K562 (cell line): ENCODE results near the gene TAF4. TPM values are rescaled to one million over a fixed set of nuclear protein-coding genes. Genes with fewer than 3 reads are reported as not detected.

ENCODE experiments used
- ATAC-seq: fragments of 200-7000 bp; cut with Tn5 transposase; 3 replicates; pipeline ENCODE4 v1.9.1; 2020; ENCODE audit warnings: moderate library complexity
- BruUV-seq: library from RNA; stranded (reverse); fragments of 400-500 nt; replicated peaks from 2 replicates; lab custom pipeline; 2021; lab: Mats Ljungman, UMichigan
- CTCF ChIA-PET: fragments of 300-600 bp; formaldehyde crosslinking; extraction: SDS; loops from one replicate; lab custom pipeline; 2021; ENCODE audit warnings: low intra/inter-chr PET ratio; lab: Yijun Ruan, JAX
- POLR2A ChIA-PET: fragments of 300-600, 350-650 bp; sonication (Branson Sonifier 250); formaldehyde crosslinking; extraction: SDS; loops from one replicate; lab custom pipeline; 2021; ENCODE audit warnings: antibody characterized with exemption, inconsistent platforms; lab: Yijun Ruan, JAX
- DNase-seq, 4 experiments: peaks; one replicate each; pipeline versions ENCODE4 v3.0.0 to v3.0.0-alpha.2; 2011 to 2018; ENCODE audit warnings: low spot score in 3 of 4, mixed read lengths in 3 of 4; ENCODE audit errors: extremely low read depth in 1 of 4
- FAIRE-seq: peaks from 2 replicates; lab custom pipeline; 2011; peaks lifted over from hg19 to GRCh38; lab: Jason Lieb, UNC
- H2AFZ ChIP-seq: 2 replicates; pipeline ENCODE4 v1.6.0; 2011; ENCODE audit warnings: low read depth, low read length, control low read depth, inconsistent platforms
- H3K27ac ChIP-seq: fragments of 200-600 bp; 3 replicates; pipeline ENCODE4 v1.8.0; 2011; ENCODE audit warnings: low read depth, mild to moderate bottlenecking, control low read depth, inconsistent platforms, low read length, moderate library complexity, mixed read lengths; ENCODE audit errors: extremely low read depth
- H3K27me3 ChIP-seq, 2 experiments: fragments of 300-600 bp in 1 of 2; 2 replicates in 1 of 2; 3 replicates in 1 of 2; pipeline versions ENCODE4 v1.6.0 to v1.8.0; 2011; ENCODE audit warnings: inconsistent platforms in 2 of 2, low read length in 2 of 2, mild to moderate bottlenecking in 1 of 2, mixed read lengths in 1 of 2, moderate library complexity in 1 of 2; ENCODE audit not compliant: control insufficient read depth in 2 of 2, insufficient read depth in 2 of 2
- H3K36me3 ChIP-seq: fragments of 300-600 bp; 3 replicates; pipeline ENCODE4 v1.8.0; 2011; ENCODE audit warnings: mild to moderate bottlenecking, low read length, inconsistent platforms; ENCODE audit not compliant: control insufficient read depth, insufficient read depth
- H3K4me1 ChIP-seq, 2 experiments: fragments of 200-600 bp in 1 of 2; replicated peaks in 1 of 2; 2 replicates in 1 of 2; 3 replicates in 1 of 2; pipeline versions ENCODE4 v1.5.1 to v1.8.0; 2011; ENCODE audit warnings: inconsistent platforms in 2 of 2, low read length in 2 of 2, mild to moderate bottlenecking in 1 of 2, mixed read lengths in 1 of 2, moderate library complexity in 1 of 2; ENCODE audit not compliant: control insufficient read depth in 2 of 2, insufficient read depth in 2 of 2
- H3K4me2 ChIP-seq: 2 replicates; pipeline ENCODE4 v1.6.1; 2011; ENCODE audit warnings: low read length, control low read depth, inconsistent platforms, mixed read lengths; ENCODE audit not compliant: insufficient read depth
- H3K4me3 ChIP-seq: fragments of 200-600 bp; sonication (generic), shearing (Covaris generic); 2 replicates; pipeline ENCODE4 v1.5.1; 2016; ENCODE audit warnings: control low read depth, inconsistent platforms
- H3K79me2 ChIP-seq: fragments of 200-600 bp; 3 replicates; pipeline ENCODE4 v1.8.0; 2011; ENCODE audit warnings: low read length, inconsistent platforms; ENCODE audit not compliant: control insufficient read depth, insufficient read depth
- H3K9ac ChIP-seq, 2 experiments: 2 replicates each; pipeline versions ENCODE4 v1.6.0 to v1.6.1; 2011; ENCODE audit warnings: low read depth in 2 of 2, low read length in 2 of 2, control low read depth in 1 of 2, inconsistent platforms in 1 of 2, mild to moderate bottlenecking in 1 of 2, mixed read lengths in 1 of 2; ENCODE audit not compliant: insufficient read depth in 1 of 2
- H3K9me1 ChIP-seq: one replicate; pipeline ENCODE4 v1.6.0; 2011; ENCODE audit warnings: inconsistent platforms, mild to moderate bottlenecking, low read length, moderate library complexity; ENCODE audit not compliant: control insufficient read depth, insufficient read depth
- H3K9me3 ChIP-seq: replicated peaks from 2 replicates; pipeline ENCODE4 v1.5.1; 2011; ENCODE audit warnings: low read depth, low read length, inconsistent platforms; ENCODE audit not compliant: control insufficient read depth, insufficient read depth
- H4K20me1 ChIP-seq: replicated peaks from 2 replicates; pipeline ENCODE4 v1.6.1; 2011; ENCODE audit warnings: low read length, inconsistent platforms, mixed read lengths; ENCODE audit not compliant: control insufficient read depth, insufficient read depth
- CEBPB ChIP-seq: fragments of 450-650 bp; IDR thresholded peaks from 2 replicates; pipeline ENCODE4 v1.6.1; 2016; ENCODE audit warnings: missing genetic modification characterization, missing compliant biosample characterization
- ERF ChIP-seq: fragments of 450-650 bp; formaldehyde crosslinking; IDR thresholded peaks from 2 replicates; pipeline ENCODE4 v1.4.0; 2020; ENCODE audit warnings: mild to moderate bottlenecking, mixed read lengths
- FOXA1 ChIP-seq: fragments of 450-650 bp; IDR thresholded peaks from 2 replicates; pipeline ENCODE4 v1.6.1; 2016; ENCODE audit warnings: mild to moderate bottlenecking, borderline replicate concordance
- HDAC3 ChIP-seq: fragments of 450-650 bp; IDR thresholded peaks from 2 replicates; pipeline ENCODE4 v1.6.1; 2018; ENCODE audit warnings: borderline replicate concordance, mild to moderate bottlenecking, moderate library complexity; ENCODE audit not compliant: partially characterized antibody
- NBN ChIP-seq: fragments of 450-650 bp; IDR thresholded peaks from 2 replicates; pipeline ENCODE4 v1.6.1; 2016; ENCODE audit warnings: low read depth, mild to moderate bottlenecking
- NFE2L1 ChIP-seq: fragments of 450-650 bp; IDR thresholded peaks from 2 replicates; pipeline ENCODE4 v1.6.1; 2016; ENCODE audit warnings: missing genetic modification characterization, low read depth, mild to moderate bottlenecking, missing compliant biosample characterization, moderate library complexity, borderline replicate concordance
- PURB ChIP-seq: sonication (generic); formaldehyde crosslinking; IDR thresholded peaks from 2 replicates; pipeline ENCODE4 v1.9.0; 2021; ENCODE audit warnings: low read depth, mild to moderate bottlenecking, missing genetic modification reagents
- RBM25 ChIP-seq: fragments of 200-400 bp; formaldehyde crosslinking; IDR thresholded peaks from 2 replicates; pipeline ENCODE4 v1.6.1; 2018; ENCODE audit warnings: low read length, low read depth, moderate library complexity; ENCODE audit not compliant: severe bottlenecking
- RFX1 ChIP-seq: fragments of 450-650 bp; IDR thresholded peaks from 2 replicates; pipeline ENCODE4 v1.6.1; 2016; ENCODE audit warnings: mild to moderate bottlenecking, moderate library complexity
- SAFB2 ChIP-seq: fragments of 200-400 bp; formaldehyde crosslinking; IDR thresholded peaks from 2 replicates; pipeline ENCODE4 v1.6.1; 2018; ENCODE audit warnings: borderline replicate concordance, low read length, low read depth, moderate library complexity; ENCODE audit not compliant: severe bottlenecking
- SETDB1 ChIP-seq: IDR thresholded peaks from one replicate; pipeline ENCODE4 v1.6.1; 2012; ENCODE audit warnings: low read length, control low read depth, inconsistent platforms
- SMARCE1 ChIP-seq: fragments of 450-650 bp; IDR thresholded peaks from 2 replicates; pipeline ENCODE4 v1.7.1; 2016; ENCODE audit warnings: mild to moderate bottlenecking
- SNRNP70 ChIP-seq: fragments of 200-400 bp; formaldehyde crosslinking; optimal IDR thresholded peaks from 2 replicates; pipeline ENCODE3; 2017; ENCODE audit warnings: low read depth, low read length
- SRSF9 ChIP-seq: fragments of 200-400 bp; formaldehyde crosslinking; IDR thresholded peaks from 2 replicates; pipeline ENCODE4 v1.6.1; 2017; ENCODE audit warnings: low read depth, low read length, borderline replicate concordance
- ZBED1 ChIP-seq: IDR thresholded peaks from 2 replicates; pipeline ENCODE4 v1.6.1; 2014
- ZC3H8 ChIP-seq: fragments of 450-650 bp; IDR thresholded peaks from 2 replicates; pipeline ENCODE4 v1.6.1; 2017
- ZMIZ1 ChIP-seq, 2 experiments: fragments of 150-350 bp in 1 of 2; IDR thresholded peaks; 2 replicates each; pipeline ENCODE4 v1.6.1; 2012 to 2016; ENCODE audit warnings: low read depth in 2 of 2, low read length in 2 of 2, mild to moderate bottlenecking in 1 of 2, moderate library complexity in 1 of 2
- whole genome bisulfite sequencing: fragments of 100-300 bp; shearing (Covaris generic); methylation state at CpG from one replicate; pipeline ENCODE4 v1.1.6; 2016; ENCODE audit warnings: low coverage, mixed read lengths; ENCODE audit not compliant: insufficient coverage; ENCODE audit errors: missing lambda C conversion rate; 5-methylcytosine and 5-hydroxymethylcytosine counted together
- in situ Hi-C: fragments of 300-500 bp; cut with MboI; formaldehyde crosslinking; loops from 4 replicates; pipeline ENCODE4 v1.15.0; 2018; ENCODE audit warnings: inconsistent platforms, mixed read lengths
- intact Hi-C: fragments of 100-400 bp; cut with micrococcal nuclease; formaldehyde crosslinking; loops from 2 replicates; pipeline ENCODE4 v1.14.2; 2022
- polyA plus RNA-seq, 8 experiments: library from polyadenylated mRNA; depleted of rRNA in 4 of 8; stranded (reverse) in 5 of 8; unstranded in 3 of 8; fragments of >200 nt; fragmentation: Nextera tagmentation in 2 of 8; fragmentation: Illumina TruSeq in 1 of 8; extraction: Ambion mirVana in 2 of 8; extraction: Trizol in 1 of 8; gene quantifications; 2 replicates each; pipeline versions ENCODE4 v1.2.1 to v1.2.3, GENCODE V29; 2011 to 2014; ENCODE audit warnings: inconsistent platforms in 1 of 8, missing spikeins in 1 of 8
- total RNA-seq, 7 experiments: library from RNA; depleted of rRNA in 6 of 7; stranded (reverse); fragments of >200 nt in 6 of 7; fragmentation: Illumina TruSeq in 2 of 7; extraction: Trizol in 2 of 7; gene quantifications; 2 replicates each; pipeline versions ENCODE4 v1.2.1 to v1.2.3, GENCODE V29; 2011 to 2021; ENCODE audit warnings: low replicate concordance in 1 of 7

Gene TAF4
- total and polyA plus RNA-seq, 9 of the 15 experiments (the other 6 are each of a cell fraction or from before 2014, with no cell fraction given): 0.44 to 28.3 (median 5.6) TPM

- no peaks in the 10 kb centered on the region for H3K27me3 ChIP-seq
- 85% methylated on average over 9 of the region's 18 CpGs for WGBS
- ATAC-seq (no peak), FAIRE-seq (no peak), DNase-seq (no peak)
- H2AFZ ChIP-seq: no peak overlapping the region
- in situ Hi-C loops: no loop called here
- no peaks in the 10 kb centered on the region for H3K36me3 ChIP-seq
- TF ChIP-seq ZC3H8: no peak
- TF ChIP-seq RFX1: no peak
- no peak for TF ChIP-seq SAFB2
- TF ChIP-seq SETDB1: no peak
- TF ChIP-seq ERF (CRISPR knock-in tag): no peak
- no peak for TF ChIP-seq FOXA1
- no peak for TF ChIP-seq SMARCE1
- no peak for TF ChIP-seq SRSF9
- no peak for TF ChIP-seq NFE2L1
- no peak for TF ChIP-seq CEBPB (tag)
- TF ChIP-seq ZMIZ1 (IDR thresholded peaks at IDR 0.05; ENCODE audit: low read depth in 2 of 2, low read length in 2 of 2): no peak
- no peak for TF ChIP-seq SNRNP70
- TF ChIP-seq NBN: no peak
- no peak for TF ChIP-seq ZBED1
- TF ChIP-seq HDAC3: no peak
- TF ChIP-seq RBM25: no peak
- TF ChIP-seq PURB (CRISPR knock-in tag): no peak
- TF ChIP-seq, all 486 proteins: peak for 0
- CTCF ChIA-PET: no interaction called here
- Histone ChIP-seq H3K79me2 (peaks cover 89% of the 10 kb centered on the region), H3K9me3 (no peaks in the 10 kb centered on the region), H3K4me2 (no peak overlapping the region), H3K9ac (peak overlapping the region in 1 of 2 experiments; percentile 64; a peak in 1 of 4 replicates), H3K4me1 (peaks cover 0 to 62% of the 10 kb centered on the region in 2 experiments; a peak in 3 of 5 replicates), H3K9me1 (peaks cover 14% of the 10 kb centered on the region), H3K4me3 (no peak overlapping the region), H3K27ac (no peak overlapping the region), H4K20me1 (peaks cover 32% of the 10 kb centered on the region)
- POLR2A ChIA-PET: interaction anchor here (0.5 to 1.0 kb wide), 2 partner anchors 12 to 17 kb away, joined by 4 read pairs; no protein-coding TSS in a partner anchor
- intact Hi-C loops: no loop called here
- no TSS peak for BruUV-seq
Measured at GRCh38 chr20:62048821-62049291, 16.8 kb downstream of the TAF4 start.
